ENCODE results near the gene ZNF141. TPM values are rescaled to one million over a fixed set of nuclear protein-coding genes. Genes with fewer than 3 reads are reported as not detected.
"Not testable (repeated sequence)": the region's sequence is repeated elsewhere in the genome, so short reads cannot be mapped to it uniquely, and the experiment has no call there.

Gene ZNF141
- total RNA-seq: 10 to 100 TPM; 12.6 to 30.4 (median 18.8) TPM

- TF ChIP-seq EP300 (IDR thresholded peaks at IDR 0.05) (no peak), POLR2A (IDR thresholded peaks at IDR 0.05) (peak; percentile 35 to 67), POLR2AphosphoS5 (IDR thresholded peaks at IDR 0.05) (peak; percentile 89)
- TF ChIP-seq, protein P1, sequence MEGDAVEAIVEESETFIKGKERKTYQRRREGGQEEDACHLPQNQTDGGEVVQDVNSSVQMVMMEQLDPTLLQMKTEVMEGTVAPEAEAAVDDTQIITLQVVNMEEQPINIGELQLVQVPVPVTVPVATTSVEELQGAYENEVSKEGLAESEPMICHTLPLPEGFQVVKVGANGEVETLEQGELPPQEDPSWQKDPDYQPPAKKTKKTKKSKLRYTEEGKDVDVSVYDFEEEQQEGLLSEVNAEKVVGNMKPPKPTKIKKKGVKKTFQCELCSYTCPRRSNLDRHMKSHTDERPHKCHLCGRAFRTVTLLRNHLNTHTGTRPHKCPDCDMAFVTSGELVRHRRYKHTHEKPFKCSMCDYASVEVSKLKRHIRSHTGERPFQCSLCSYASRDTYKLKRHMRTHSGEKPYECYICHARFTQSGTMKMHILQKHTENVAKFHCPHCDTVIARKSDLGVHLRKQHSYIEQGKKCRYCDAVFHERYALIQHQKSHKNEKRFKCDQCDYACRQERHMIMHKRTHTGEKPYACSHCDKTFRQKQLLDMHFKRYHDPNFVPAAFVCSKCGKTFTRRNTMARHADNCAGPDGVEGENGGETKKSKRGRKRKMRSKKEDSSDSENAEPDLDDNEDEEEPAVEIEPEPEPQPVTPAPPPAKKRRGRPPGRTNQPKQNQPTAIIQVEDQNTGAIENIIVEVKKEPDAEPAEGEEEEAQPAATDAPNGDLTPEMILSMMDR (IDR thresholded peaks at IDR 0.05): no peak
- H3K27me3 ChIP-seq: no peaks in the 10 kb centered on the region
- H3K27ac ChIP-seq: peak within 1 kb of the TSS; percentile 60 to 99 (median 97)
- WGBS, 2 donors (ENCODE audit: low coverage in 1 of 2): no CpG with 5 or more reads among the region's 59 CpGs
- H3K36me3 ChIP-seq: peaks cover 0 to 3% of the 10 kb centered on the region in 2 donors
- H3K4me1 ChIP-seq: peaks cover 0 to 47% (median 12%) of the 10 kb centered on the region in 3 donors
- H3K9me3 ChIP-seq: no peaks in the 10 kb centered on the region
- H3K4me3 ChIP-seq: peak within 1 kb of the TSS; percentile 43 to 94
- ATAC-seq: peak; percentile 97
These were observed at the start of gene ZNF141 for GRCh38 chr4:337143-337931. Gene ZNF141, plus strand, starts transcription at chr4:337814. Its CDS starts 170 bp downstream, at chr4:337984.

DNA sequence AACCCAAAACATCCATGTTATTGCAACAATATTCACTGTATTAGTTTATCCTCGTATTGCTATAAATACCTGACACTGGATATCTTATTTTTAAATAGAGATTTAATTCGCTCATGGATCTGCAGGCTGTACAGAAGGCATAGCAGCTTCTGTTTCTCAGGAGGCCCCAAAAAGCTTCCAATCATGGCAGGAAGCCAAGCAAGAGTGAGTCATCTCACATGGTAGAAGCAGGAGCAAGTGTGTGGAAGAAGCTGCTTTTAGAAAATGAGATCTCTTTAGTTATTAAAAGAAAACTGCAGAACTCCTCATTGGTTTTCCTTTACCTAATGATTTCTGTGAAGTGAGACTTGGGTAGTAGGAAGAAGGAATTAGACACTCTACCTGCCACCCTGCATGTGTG is 48.7 kb upstream of the ZNF141 start:
- peaks cover 0 to 53% (median 0%) of the 10 kb centered on the region in 3 donors for H3K9me3 ChIP-seq

GRCh38 chr4:294732-295131 is 42.9 kb upstream of the ZNF141 start:
- TF ChIP-seq POLR2A (IDR thresholded peaks at IDR 0.05) (no peak), EP300 (IDR thresholded peaks at IDR 0.05) (no peak), POLR2AphosphoS5 (IDR thresholded peaks at IDR 0.05) (no peak)
- TF ChIP-seq, protein P1 (IDR thresholded peaks at IDR 0.05): no peak
- WGBS, 2 donors (ENCODE audit: low coverage in 1 of 2): 94 to 96% methylated on average over 3 of the region's 3 CpGs
- no peak overlapping the region for H3K27ac ChIP-seq

More for the DNA sequence above, 48.7 kb upstream of the ZNF141 start:
- 83% methylated on average over 2 of the region's 2 CpGs; no CpG with 5 or more reads in 1 of the 2 donors for WGBS, 2 donors (ENCODE audit: low coverage in 1 of 2)
- Histone ChIP-seq H3K27ac (no peak overlapping the region), H3K4me3 (no peak overlapping the region), H3K36me3 (no peaks in the 10 kb centered on the region), H3K4me1 (no peaks in the 10 kb centered on the region), H3K27me3 (no peaks in the 10 kb centered on the region)
- ATAC-seq: no peak
- TF ChIP-seq, protein P1 (IDR thresholded peaks at IDR 0.05): no peak
- no peak for TF ChIP-seq POLR2AphosphoS5 (IDR thresholded peaks at IDR 0.05)
- no peak for TF ChIP-seq POLR2A (IDR thresholded peaks at IDR 0.05)
- no peak for TF ChIP-seq EP300 (IDR thresholded peaks at IDR 0.05)

DNA sequence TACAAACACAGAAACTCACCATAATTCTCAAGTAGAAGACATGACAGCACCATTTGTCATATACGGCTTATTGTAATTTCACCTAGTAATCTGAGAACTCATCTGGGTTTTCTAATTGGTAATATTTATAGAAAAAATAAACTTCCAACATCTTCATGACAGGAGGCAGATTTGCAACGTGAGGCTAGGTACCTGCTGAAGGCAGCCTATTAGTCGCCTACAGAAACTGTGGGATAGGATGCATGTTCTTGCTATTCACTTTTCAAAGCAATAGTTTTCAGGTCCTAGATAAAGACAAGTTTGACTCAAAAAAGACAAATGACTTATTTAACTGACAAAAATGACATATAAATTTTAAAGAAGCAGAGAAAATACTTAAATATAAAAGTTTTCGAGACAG is 35.2 kb upstream of the ZNF141 start:
- Histone ChIP-seq H3K27ac (no peak overlapping the region), H3K9me3 (peaks cover 0 to 3% (median 0%) of the 10 kb centered on the region in 3 donors), H3K4me3 (no peak overlapping the region), H3K4me1 (peaks cover 0 to 18% (median 0%) of the 10 kb centered on the region in 3 donors), H3K27me3 (peaks cover 12% of the 10 kb centered on the region), H3K36me3 (no peaks in the 10 kb centered on the region)
- WGBS, 2 donors (ENCODE audit: low coverage in 1 of 2): 85 to 89% methylated on average over 4 of the region's 4 CpGs
- TF ChIP-seq EP300 (IDR thresholded peaks at IDR 0.05): no peak
- TF ChIP-seq, protein P1 (IDR thresholded peaks at IDR 0.05): no peak
- TF ChIP-seq POLR2AphosphoS5 (IDR thresholded peaks at IDR 0.05): no peak
- no peak for TF ChIP-seq POLR2A (IDR thresholded peaks at IDR 0.05)
- no peak for ATAC-seq

More at GRCh38 chr4:294732-295131, 42.9 kb upstream of the ZNF141 start:
- no peak for ATAC-seq
- Histone ChIP-seq H3K4me3 (no peak overlapping the region), H3K9me3 (peaks cover 0 to 20% (median 0%) of the 10 kb centered on the region in 3 donors), H3K4me1 (no peaks in the 10 kb centered on the region), H3K36me3 (no peaks in the 10 kb centered on the region), H3K27me3 (no peaks in the 10 kb centered on the region)

DNA sequence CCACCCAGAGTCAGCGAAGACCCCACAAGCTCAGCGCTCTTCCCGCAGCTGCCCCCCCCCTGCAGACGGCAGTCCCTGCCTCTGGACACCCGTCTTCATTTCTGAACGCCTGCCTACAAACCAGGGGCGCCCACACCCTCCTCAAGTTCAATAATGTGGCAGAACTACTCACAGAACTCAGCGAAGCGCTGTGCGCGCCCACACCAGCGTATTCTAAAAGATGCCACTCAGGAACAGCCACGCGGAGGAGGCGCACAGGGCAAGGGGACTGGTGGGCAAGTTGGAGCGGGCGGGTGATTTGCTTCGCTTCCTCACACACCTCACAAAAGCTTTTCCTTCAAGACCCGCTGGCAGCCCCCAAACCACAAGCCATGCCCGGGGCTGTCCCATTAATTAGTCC is 33.1 kb upstream of the ZNF141 start:
- peak overlapping the region; percentile 23 to 60 for H3K4me3 ChIP-seq
- H3K27me3 ChIP-seq: peaks cover 12% of the 10 kb centered on the region
- peak overlapping the region in 1 of 4 donors; percentile 64 for H3K27ac ChIP-seq
- peaks cover 0 to 18% (median 0%) of the 10 kb centered on the region in 3 donors for H3K4me1 ChIP-seq
- H3K36me3 ChIP-seq, ATAC-seq, H3K9me3 ChIP-seq: not testable (repeated sequence)
- 0% methylated on average over 6 to 7 of the region's 20 CpGs for WGBS, 2 donors (ENCODE audit: low coverage in 1 of 2)
